Osteocyte (in vitro differentiated cells): ENCODE results near the gene EEF1AKMT3. TPM values are rescaled to one million over a fixed set of nuclear protein-coding genes. Genes with fewer than 3 reads are reported as not detected.
A peak's percentile ranks its signal among the peaks of the same experiment; 100 is the strongest.

ENCODE experiments used
- DNase-seq: peaks from one replicate; pipeline ENCODE4 v3.0.0; 2021; ENCODE audit warnings: mixed read lengths; ENCODE audit not compliant: unreplicated experiment; ENCODE audit errors: extremely low spot score
- H3K27ac Mint-ChIP-seq: one replicate; pipeline ENCODE4 v1.8.0; 2021; ENCODE audit warnings: mild to moderate bottlenecking, mixed read lengths; ENCODE audit not compliant: unreplicated experiment
- H3K27me3 Mint-ChIP-seq: one replicate; pipeline ENCODE4 v1.8.0; 2021; ENCODE audit warnings: mixed read lengths; ENCODE audit not compliant: unreplicated experiment
- H3K36me3 Mint-ChIP-seq: one replicate; pipeline ENCODE4 v1.8.0; 2021; ENCODE audit warnings: mixed read lengths; ENCODE audit not compliant: unreplicated experiment
- H3K4me1 Mint-ChIP-seq: one replicate; pipeline ENCODE4 v1.8.0; 2021; ENCODE audit warnings: mixed read lengths; ENCODE audit not compliant: unreplicated experiment
- H3K4me3 Mint-ChIP-seq: one replicate; pipeline ENCODE4 v1.8.0; 2021; ENCODE audit warnings: mild to moderate bottlenecking, moderate library complexity, mixed read lengths; ENCODE audit not compliant: unreplicated experiment
- H3K9me3 Mint-ChIP-seq: one replicate; pipeline ENCODE4 v1.8.0; 2021; ENCODE audit warnings: mixed read lengths; ENCODE audit not compliant: unreplicated experiment
- CTCF ChIP-seq: fragments of 200-600 bp; sonication (generic); IDR thresholded peaks from 2 replicates; pipeline ENCODE4 v1.5.0; 2021; ENCODE audit warnings: antibody characterized with exemption, mild to moderate bottlenecking, moderate library complexity
- total RNA-seq: library from RNA; stranded (reverse); gene quantifications from 2 replicates; pipeline ENCODE4 v1.2.1, GENCODE V29; 2021

EEF1AKMT3 gene
- total RNA-seq, 1 donor from 2014 or later, result 9.8 TPM

- Mint-ChIP-seq H3K9me3 (no peaks in the 10 kb centered on the region), H3K36me3 (peaks cover 6% of the 10 kb centered on the region), H3K27ac (no peak overlapping the region), H3K4me1 (peaks cover 24% of the 10 kb centered on the region), H3K27me3 (peaks cover 35% of the 10 kb centered on the region), H3K4me3 (no peak overlapping the region)
- no peak for TF ChIP-seq CTCF
- no peak for DNase-seq
These were observed 30.3 kb upstream of the EEF1AKMT3 start for GRCh38 chr12:57741844-57742738.

GRCh38 chr12:57743769-57744168 is 28.6 kb upstream of the EEF1AKMT3 start:
- Mint-ChIP-seq H3K9me3 (no peaks in the 10 kb centered on the region), H3K36me3 (peaks cover 14% of the 10 kb centered on the region), H3K4me1 (peaks cover 23% of the 10 kb centered on the region), H3K4me3 (peak overlapping the region; percentile 97), H3K27me3 (peaks cover 35% of the 10 kb centered on the region), H3K27ac (peak overlapping the region; percentile 100)
- no peak for TF ChIP-seq CTCF
- DNase-seq, result no peak

- Mint-ChIP-seq H3K27ac (peak overlapping the region; percentile 100), H3K4me1 (peaks cover 18% of the 10 kb centered on the region), H3K27me3 (peaks cover 30% of the 10 kb centered on the region), H3K36me3 (peaks cover 19% of the 10 kb centered on the region), H3K4me3 (peak overlapping the region; percentile 97), H3K9me3 (no peaks in the 10 kb centered on the region)
- TF ChIP-seq CTCF, result no peak
- no peak for DNase-seq
These were observed 28.1 kb upstream of the EEF1AKMT3 start for GRCh38 chr12:57744194-57744776.

GRCh38 chr12:57744777-57745484 is 27.5 kb upstream of the EEF1AKMT3 start, which contains the start of gene TSPAN31:
Gene TSPAN31 (plus strand): TSS chr12:57745039. CDS start chr12:57745155, 116 bp downstream.
- DNase-seq, result peak; percentile 97
- Mint-ChIP-seq H3K4me1 (peaks cover 17% of the 10 kb centered on the region), H3K27ac (peak within 1 kb of the TSS; percentile 100), H3K36me3 (peaks cover 21% of the 10 kb centered on the region), H3K4me3 (peak within 1 kb of the TSS; percentile 97), H3K27me3 (peaks cover 24% of the 10 kb centered on the region), H3K9me3 (no peaks in the 10 kb centered on the region)
- TF ChIP-seq CTCF, result no peak
